GM18873 (cell line): Measurements from ENCODE around the gene RASSF3.
"Not testable (repeated sequence)": the region's sequence is repeated elsewhere in the genome, so short reads cannot be mapped to it uniquely, and the experiment has no call there.

ENCODE experiments used
- ATAC-seq: cut with Tn5 transposase; IDR thresholded peaks from one replicate; pipeline ENCODE4 v1.9.1; 2021; ENCODE audit warnings: mild to moderate bottlenecking, moderate library complexity, moderate number of reproducible peaks; ENCODE audit not compliant: unreplicated experiment, low FRiP score

The RASSF3 gene

GRCh38 chr12:64688219-64688618, 77.9 kb downstream of the RASSF3 start:
- no peak for ATAC-seq

DNA sequence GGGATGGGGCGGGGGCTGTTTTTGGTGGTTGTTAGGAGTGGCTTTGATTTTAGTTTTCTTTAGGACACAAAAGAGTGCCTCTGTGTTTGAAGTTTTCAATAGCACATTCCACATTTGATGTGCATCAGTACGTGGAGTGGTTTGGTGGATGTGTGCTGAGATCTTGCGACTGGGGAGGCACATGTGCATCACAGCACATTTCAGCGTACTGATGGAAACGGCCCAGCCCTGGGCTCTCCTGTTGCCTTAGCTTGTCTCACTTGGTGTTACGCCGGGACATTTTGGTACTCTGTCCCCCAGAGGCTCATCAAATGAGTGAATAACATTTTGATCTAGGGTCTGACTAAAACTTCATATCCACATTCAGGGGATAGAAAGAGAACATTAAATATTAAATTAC, 78.4 kb downstream of the RASSF3 start:
- ATAC-seq, result no peak

GRCh38 chr12:64690236-64690635, 79.9 kb downstream of the RASSF3 start:
- ATAC-seq, result not testable (repeated sequence)

DNA sequence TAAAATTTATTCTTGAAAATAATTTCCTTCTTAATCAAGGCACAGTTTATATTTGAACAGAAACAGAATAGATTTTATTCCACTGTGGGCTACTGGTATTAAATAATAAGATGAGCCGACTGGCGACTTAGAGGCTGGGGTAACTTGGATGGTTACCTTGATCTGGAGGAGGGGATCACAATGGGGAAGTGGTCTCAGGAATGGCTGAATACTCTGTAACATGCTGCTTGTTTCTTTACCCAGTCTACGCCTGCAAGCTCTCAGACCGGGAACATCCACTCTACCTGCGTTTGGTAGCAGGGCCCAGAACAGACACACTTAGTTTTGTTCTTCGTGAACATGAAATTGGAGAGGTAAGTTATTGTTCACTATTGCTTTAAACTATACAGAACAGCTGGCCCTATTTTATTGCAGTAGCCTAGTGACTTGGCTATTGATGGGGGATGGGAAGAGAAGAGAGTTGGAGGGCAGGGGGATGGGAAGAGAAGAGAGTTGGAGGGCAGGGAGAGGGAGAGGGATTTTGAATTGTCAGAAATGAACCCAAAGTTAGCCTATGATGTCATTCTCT, 81.0 kb downstream of the RASSF3 start:
- no peak for ATAC-seq

DNA sequence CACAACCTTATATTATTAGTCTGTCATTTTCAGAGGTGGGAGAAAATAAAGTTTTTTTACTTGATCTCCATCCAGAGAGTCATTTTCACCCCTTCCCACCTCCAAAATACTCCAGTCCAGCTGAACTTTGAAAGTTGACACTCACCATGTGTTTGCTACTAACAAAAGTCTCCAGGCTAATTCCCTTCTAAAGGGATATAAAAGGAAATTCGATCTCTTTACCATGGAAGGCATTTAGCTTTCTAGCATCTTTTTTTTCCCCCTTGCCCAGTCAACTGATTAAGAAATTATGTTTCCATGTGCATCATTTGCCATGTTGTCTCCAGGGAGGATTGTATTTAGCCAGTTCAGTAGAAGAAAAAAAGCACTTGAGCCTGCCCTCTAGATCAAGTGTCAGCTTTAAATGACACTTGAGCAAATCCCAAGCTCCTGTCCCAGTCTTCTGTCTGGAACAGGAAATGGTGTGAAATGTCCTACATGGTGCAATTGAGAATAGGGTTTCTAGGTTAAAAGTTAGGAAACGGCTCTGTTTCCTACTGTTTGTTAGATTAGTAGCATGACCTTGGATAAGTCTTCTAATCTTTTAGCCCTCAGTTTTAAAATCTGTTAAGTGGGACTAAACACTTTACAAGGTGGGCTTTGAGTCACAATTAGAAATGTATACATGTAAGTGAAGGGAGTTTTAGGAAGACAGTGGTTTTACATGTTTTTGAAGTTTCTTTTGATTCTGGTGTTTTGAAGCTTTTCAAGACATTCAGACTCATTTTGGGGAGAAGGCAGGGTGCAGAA, 81.7 kb downstream of the RASSF3 start:
- ATAC-seq, result no peak

DNA sequence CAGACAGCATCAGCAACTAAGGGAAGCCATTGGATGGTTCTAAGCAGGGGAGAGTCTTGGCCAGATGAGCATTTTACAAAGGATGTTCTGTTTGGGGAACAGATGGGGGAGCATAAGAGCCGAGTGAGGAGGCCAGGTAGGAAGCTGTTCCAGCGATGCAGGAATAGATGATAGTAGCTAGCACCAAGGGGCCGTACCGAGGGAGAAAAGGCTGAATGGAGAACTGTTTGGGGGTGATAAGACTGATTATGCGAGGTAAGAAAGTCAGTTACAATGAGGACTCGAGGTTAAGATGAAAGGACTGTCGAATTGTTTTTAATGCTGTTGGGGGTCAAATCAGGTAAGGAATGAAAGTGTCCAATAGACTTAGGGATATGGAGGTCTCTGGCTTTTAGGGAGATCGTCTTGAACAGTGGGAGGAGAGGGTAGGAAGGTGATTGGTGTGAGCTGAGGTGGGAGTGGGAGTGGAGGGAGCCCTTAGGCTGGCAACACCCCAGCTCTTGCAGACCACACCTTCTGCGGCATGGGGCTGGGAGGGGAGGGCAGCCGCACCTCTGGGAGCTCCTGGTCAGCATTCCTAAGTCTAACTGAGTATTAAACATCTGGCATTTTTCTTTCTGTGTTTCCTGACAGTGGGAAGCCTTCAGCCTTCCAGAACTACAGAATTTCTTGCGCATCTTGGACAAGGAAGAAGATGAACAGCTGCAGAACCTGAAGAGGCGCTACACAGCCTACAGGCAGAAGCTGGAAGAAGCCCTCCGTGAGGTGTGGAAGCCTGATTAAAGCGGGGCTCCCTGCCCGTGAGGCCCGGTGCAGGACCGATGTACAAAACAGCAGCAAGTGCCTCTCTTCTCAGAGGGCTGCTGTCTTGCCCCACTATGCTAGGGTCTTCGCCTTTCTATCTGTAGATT, 84.1 kb downstream of the RASSF3 start:
- ATAC-seq, result no peak

- ATAC-seq, result no peak
Measured at GRCh38 chr12:64695550-64695949, 85.3 kb downstream of the RASSF3 start.

GRCh38 chr12:64696080-64696741, 85.9 kb downstream of the RASSF3 start:
- ATAC-seq, result no peak

- no peak for ATAC-seq
Measured at GRCh38 chr12:64699504-64700115, 89.3 kb downstream of the RASSF3 start.

GRCh38 chr12:64700532-64700931, 90.2 kb downstream of the RASSF3 start:
- no peak for ATAC-seq

DNA sequence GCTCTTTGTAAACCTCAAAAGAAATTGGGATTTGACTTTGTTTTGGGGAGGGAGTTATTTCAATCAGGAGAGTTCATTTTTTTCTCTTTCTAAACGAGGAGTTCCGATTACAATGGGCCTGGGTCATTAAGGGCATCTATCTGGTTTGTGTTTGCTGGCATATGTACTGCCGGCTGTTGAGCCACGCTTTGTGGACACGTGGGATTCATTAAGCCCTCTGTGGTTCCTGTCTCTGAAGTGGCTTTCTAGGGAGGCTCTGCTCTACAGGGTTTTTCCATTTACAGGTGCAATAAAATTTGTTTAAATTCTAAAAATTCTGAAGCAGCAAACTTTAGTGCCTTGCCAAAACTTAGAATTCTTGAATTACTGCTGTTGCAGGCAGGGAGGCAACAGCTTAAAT, 91.0 kb downstream of the RASSF3 start:
- no peak for ATAC-seq

DNA sequence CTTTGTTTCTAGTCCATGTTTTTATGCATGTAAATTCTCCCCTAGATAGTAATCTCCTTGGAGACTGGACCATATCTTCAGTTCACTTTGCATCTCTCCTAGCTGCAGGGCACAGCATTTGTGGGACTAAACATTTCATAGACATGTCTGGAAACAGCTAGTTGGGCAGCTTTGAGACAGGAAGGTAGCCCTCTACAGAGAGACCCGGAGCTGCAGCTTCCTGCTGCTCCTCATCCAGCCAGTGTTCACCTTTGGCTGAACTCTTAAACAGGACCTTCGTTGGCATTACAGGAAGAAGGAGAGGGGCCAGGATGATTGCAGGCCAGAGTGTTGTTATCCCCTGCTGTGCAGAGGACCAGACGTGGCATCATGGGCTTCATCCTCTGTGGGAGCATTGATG, 96.0 kb downstream of the RASSF3 start:
- ATAC-seq, result no peak

DNA sequence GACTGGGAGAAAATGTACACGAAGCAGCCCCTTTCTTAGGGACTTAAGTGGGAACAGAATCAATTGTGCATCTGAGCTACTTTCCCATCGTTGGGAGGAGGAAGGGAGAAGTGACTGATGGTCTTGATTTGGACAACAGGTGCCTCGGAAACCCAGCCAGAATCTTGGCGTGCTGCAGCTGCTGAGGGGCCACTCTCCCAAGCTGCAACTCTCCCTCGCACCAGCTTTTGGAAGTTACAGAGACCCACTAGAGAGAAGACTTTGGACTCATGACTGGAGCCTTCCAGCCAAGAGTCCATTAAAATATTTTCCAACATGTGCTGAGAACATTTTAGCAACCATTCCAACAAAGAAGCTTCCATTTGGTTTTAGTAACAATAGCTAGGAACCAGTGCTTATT, 96.6 kb downstream of the RASSF3 start:
- ATAC-seq, result no peak

GRCh38 chr12:64707362-64707761, 97.1 kb downstream of the RASSF3 start:
- no peak for ATAC-seq

- no peak for ATAC-seq
Measured at GRCh38 chr12:64707926-64708325, 97.6 kb downstream of the RASSF3 start.

GRCh38 chr12:64709429-64709828, 99.1 kb downstream of the RASSF3 start:
- no peak for ATAC-seq

DNA sequence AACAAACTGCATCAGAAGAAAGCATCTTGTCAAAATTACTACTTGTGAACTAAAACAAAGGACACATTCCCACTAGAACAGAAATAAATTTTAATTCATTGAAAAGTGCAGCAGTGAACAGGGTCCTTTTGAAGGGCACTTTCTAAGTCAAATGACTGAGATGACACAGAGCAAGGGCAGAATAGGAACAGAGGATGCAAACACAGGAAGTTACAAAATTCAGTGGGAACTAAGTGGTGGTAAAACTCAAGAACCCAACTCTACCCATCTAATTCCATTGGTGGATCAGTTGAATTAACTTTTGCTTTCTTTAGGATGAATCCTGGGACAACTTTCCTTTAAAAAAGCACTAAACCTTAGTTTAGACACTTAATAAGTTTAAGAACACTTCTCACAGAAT, 103.1 kb downstream of the RASSF3 start:
- ATAC-seq, result no peak

DNA sequence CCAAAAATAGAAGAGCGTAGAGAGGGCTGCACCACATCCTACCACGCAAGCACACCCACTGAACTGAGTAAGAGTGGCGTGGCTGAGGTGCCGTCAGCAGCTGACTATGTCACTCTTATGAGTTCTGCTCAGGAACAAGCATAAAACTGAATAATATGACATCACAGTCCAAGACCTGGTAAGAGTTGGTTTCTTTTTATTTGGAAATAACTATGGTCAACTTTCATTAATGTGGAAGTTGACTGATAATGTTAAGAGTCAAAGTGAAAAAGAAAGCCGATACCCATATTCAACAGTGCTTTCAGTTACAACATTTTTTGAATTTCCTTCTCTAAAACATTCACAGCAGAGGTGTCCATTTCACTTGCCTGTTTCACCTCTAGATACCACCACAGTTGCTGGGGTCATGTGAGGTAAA, 104.3 kb downstream of the RASSF3 start:
- peak; percentile 44 for ATAC-seq

GRCh38 chr12:64716371-64716770, 106.1 kb downstream of the RASSF3 start:
- ATAC-seq, result no peak

DNA sequence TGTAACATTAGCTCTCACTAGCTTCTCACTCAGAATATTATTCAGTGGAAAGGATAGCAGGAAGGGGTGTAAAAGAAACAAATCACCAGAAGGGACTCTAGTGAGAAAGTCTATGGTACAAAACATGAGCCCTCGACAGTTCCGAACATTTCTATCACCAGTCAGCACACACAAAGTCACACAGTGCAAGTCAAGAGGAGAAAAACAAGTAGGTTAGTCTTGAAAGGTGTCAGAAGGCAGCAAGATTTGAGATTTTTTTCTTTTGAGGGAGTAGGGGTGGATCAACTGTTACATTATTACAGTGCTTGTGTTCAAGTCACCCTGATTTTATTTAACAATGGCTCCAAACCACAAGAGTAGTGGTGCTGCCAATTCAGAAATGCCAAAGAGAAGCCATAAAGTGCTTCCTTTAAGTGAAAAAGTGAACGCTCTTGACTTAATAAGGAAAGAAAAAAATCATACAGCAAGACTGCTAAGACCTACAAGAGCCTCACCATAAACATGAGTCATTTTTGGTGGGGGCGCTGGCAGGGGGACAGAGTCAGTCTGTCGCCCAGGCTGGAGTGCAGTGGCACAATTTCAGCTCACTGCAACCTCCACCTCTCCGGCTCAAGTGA, 106.7 kb downstream of the RASSF3 start:
- no peak for ATAC-seq
